ENCODE data around the gene TUNAR. TPM values are rescaled to one million over a fixed set of nuclear protein-coding genes. Genes with fewer than 3 reads are reported as not detected.

TUNAR gene
- total RNA-seq, 1 experiment from 2014 or later: not detected

GRCh38 chr14:95832012-95832411 is 44.6 kb upstream of the TUNAR start:
- H3K9ac ChIP-seq (ENCODE audit: low read length): no peak overlapping the region
- no peaks in the 10 kb centered on the region for H3K9me2 ChIP-seq (replicated peaks; ENCODE audit: low read length)
- no TSS peak for BruUV-seq (replicated peaks)
- no peak overlapping the region for H3K27ac ChIP-seq (ENCODE audit: low read length)
- H3K79me2 ChIP-seq (ENCODE audit: low read length): no peaks in the 10 kb centered on the region
- no peaks in the 10 kb centered on the region for H3K4me1 ChIP-seq (ENCODE audit: insufficient read depth, low read length)
- CTCF ChIA-PET: no interaction called here
- ATAC-seq (no peak), DNase-seq (no peak)
- POLR2A ChIA-PET (ENCODE audit: unreplicated experiment): no interaction called here
- no peak overlapping the region for H2AFZ ChIP-seq (ENCODE audit: low read length)
- H4K20me1 ChIP-seq (ENCODE audit: low read length): no peaks in the 10 kb centered on the region
- H3K36me3 ChIP-seq (ENCODE audit: low read depth, low read length): no peaks in the 10 kb centered on the region
- no peaks in the 10 kb centered on the region for H3K27me3 ChIP-seq (ENCODE audit: low read length)
- TF ChIP-seq, protein P1, sequence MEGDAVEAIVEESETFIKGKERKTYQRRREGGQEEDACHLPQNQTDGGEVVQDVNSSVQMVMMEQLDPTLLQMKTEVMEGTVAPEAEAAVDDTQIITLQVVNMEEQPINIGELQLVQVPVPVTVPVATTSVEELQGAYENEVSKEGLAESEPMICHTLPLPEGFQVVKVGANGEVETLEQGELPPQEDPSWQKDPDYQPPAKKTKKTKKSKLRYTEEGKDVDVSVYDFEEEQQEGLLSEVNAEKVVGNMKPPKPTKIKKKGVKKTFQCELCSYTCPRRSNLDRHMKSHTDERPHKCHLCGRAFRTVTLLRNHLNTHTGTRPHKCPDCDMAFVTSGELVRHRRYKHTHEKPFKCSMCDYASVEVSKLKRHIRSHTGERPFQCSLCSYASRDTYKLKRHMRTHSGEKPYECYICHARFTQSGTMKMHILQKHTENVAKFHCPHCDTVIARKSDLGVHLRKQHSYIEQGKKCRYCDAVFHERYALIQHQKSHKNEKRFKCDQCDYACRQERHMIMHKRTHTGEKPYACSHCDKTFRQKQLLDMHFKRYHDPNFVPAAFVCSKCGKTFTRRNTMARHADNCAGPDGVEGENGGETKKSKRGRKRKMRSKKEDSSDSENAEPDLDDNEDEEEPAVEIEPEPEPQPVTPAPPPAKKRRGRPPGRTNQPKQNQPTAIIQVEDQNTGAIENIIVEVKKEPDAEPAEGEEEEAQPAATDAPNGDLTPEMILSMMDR (conservative IDR thresholded peaks at IDR 0.05; ENCODE audit: low read depth, low read length): no peak
- TF ChIP-seq EZH2phosphoT487 (IDR thresholded peaks at IDR 0.05; ENCODE audit: borderline replicate concordance, low read length) (no peak), EZH2 (IDR thresholded peaks at IDR 0.05; ENCODE audit: low read length, unreplicated experiment) (no peak)
- H3K4me2 ChIP-seq (ENCODE audit: low read length): no peak overlapping the region
- no peaks in the 10 kb centered on the region for H3F3A ChIP-seq (ENCODE audit: low read length, unreplicated experiment)
- no peaks in the 10 kb centered on the region for H3K9me3 ChIP-seq (ENCODE audit: low read length)
- H3K4me3 ChIP-seq (ENCODE audit: low read length): no peak overlapping the region
- intact Hi-C loops (cut with micrococcal nuclease): no loop called here

DNA sequence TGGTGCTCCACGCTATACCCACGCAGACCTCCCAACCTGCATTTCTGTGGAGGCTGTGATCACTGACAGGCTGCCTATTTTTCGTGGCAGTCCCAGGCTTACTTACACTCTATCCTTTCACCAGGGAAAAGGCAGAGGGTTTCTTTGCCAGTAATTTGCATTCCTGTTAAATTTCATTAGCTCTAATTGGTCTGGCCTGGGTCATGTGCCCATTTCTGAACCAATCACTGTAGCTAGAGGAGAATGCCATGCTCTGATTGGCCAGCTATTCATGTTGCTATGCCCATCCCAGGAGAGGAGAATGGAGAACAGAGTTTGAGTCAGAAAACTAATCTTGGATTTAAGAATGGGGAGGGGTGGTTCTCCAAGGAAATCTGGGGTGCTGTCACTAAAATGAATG is 43.2 kb upstream of the TUNAR start:
- BruUV-seq (replicated peaks): no TSS peak
- H3K9ac ChIP-seq (ENCODE audit: low read length): no peak overlapping the region
- H3K27me3 ChIP-seq (ENCODE audit: low read length): no peaks in the 10 kb centered on the region

DNA sequence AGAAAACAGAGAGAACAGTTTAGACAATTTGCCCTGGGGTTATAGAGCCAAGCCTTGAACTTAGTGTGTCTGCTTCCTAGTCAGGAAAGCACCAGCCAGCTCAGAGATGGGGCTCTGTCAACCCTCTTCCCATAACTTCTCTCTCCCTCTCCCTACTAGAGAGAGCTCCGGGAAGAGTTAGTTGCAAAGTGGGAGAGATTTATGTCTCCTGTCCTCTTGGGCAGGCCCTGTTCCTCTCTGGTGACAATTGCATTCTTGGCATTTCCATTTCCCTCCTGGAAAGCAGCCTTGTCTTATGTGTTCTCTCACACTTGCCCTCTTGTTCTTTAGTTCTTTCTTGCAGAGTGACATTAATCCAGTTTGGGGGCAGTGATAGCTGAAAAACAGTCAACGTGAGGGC is 42.1 kb upstream of the TUNAR start:
- H3K9me2 ChIP-seq (replicated peaks; ENCODE audit: low read length): no peaks in the 10 kb centered on the region
- no peak overlapping the region for H3K27ac ChIP-seq (ENCODE audit: low read length)
- ATAC-seq (no peak), DNase-seq (no peak)
- BruUV-seq (replicated peaks): no TSS peak
- H3K4me3 ChIP-seq (ENCODE audit: low read length): no peak overlapping the region
- CTCF ChIA-PET: no interaction called here
- no peaks in the 10 kb centered on the region for H3F3A ChIP-seq (ENCODE audit: low read length, unreplicated experiment)
- H2AFZ ChIP-seq (ENCODE audit: low read length): no peak overlapping the region
- POLR2A ChIA-PET (ENCODE audit: unreplicated experiment): no interaction called here
- TF ChIP-seq EZH2 (IDR thresholded peaks at IDR 0.05; ENCODE audit: low read length, unreplicated experiment): no peak
- TF ChIP-seq, protein P1 (conservative IDR thresholded peaks at IDR 0.05; ENCODE audit: low read depth, low read length): no peak
- no peak for TF ChIP-seq EZH2phosphoT487 (IDR thresholded peaks at IDR 0.05; ENCODE audit: borderline replicate concordance, low read length)
- H3K9ac ChIP-seq (ENCODE audit: low read length): no peak overlapping the region
- H3K4me2 ChIP-seq (ENCODE audit: low read length): no peak overlapping the region
- no peaks in the 10 kb centered on the region for H4K20me1 ChIP-seq (ENCODE audit: low read length)
- intact Hi-C loops (cut with micrococcal nuclease): no loop called here
- H3K27me3 ChIP-seq (ENCODE audit: low read length): no peaks in the 10 kb centered on the region
- H3K4me1 ChIP-seq (ENCODE audit: insufficient read depth, low read length): no peaks in the 10 kb centered on the region
- H3K79me2 ChIP-seq (ENCODE audit: low read length): no peaks in the 10 kb centered on the region
- H3K36me3 ChIP-seq (ENCODE audit: low read depth, low read length): no peaks in the 10 kb centered on the region
- H3K9me3 ChIP-seq (ENCODE audit: low read length): no peaks in the 10 kb centered on the region

More for the DNA sequence above, 43.2 kb upstream of the TUNAR start:
- Histone ChIP-seq H3K4me3 (ENCODE audit: low read length) (no peak overlapping the region), H3K4me2 (ENCODE audit: low read length) (no peak overlapping the region), H3K4me1 (ENCODE audit: insufficient read depth, low read length) (no peaks in the 10 kb centered on the region), H3K79me2 (ENCODE audit: low read length) (no peaks in the 10 kb centered on the region), H3K9me3 (ENCODE audit: low read length) (no peaks in the 10 kb centered on the region), H3K36me3 (ENCODE audit: low read depth, low read length) (no peaks in the 10 kb centered on the region), H3K9me2 (replicated peaks; ENCODE audit: low read length) (no peaks in the 10 kb centered on the region), H4K20me1 (ENCODE audit: low read length) (no peaks in the 10 kb centered on the region), H3K27ac (ENCODE audit: low read length) (no peak overlapping the region), H2AFZ (ENCODE audit: low read length) (no peak overlapping the region), H3F3A (ENCODE audit: low read length, unreplicated experiment) (no peaks in the 10 kb centered on the region)
- ChIA-PET CTCF (no interaction called here), POLR2A (ENCODE audit: unreplicated experiment) (no interaction called here)
- TF ChIP-seq EZH2 (IDR thresholded peaks at IDR 0.05; ENCODE audit: low read length, unreplicated experiment) (no peak), EZH2phosphoT487 (IDR thresholded peaks at IDR 0.05; ENCODE audit: borderline replicate concordance, low read length) (no peak)
- TF ChIP-seq, protein P1 (conservative IDR thresholded peaks at IDR 0.05; ENCODE audit: low read depth, low read length): no peak
- no peak for DNase-seq
- intact Hi-C loops (cut with micrococcal nuclease): no loop called here
- ATAC-seq: no peak

Measured in PC-3 (cell line).